HTR-8/SVneo (cell line): Measurements from ENCODE around the gene IFT43.

ENCODE experiments used
- DNase-seq: peaks from one replicate; pipeline ENCODE4 v3.0.0; 2011; ENCODE audit warnings: low spot score, mixed read lengths; ENCODE audit not compliant: insufficient read length
- FAIRE-seq: peaks from 2 replicates; lab custom pipeline; 2011; peaks lifted over from hg19 to GRCh38; lab: Jason Lieb, UNC

IFT43 gene

GRCh38 chr14:76098916-76099675 lies 113.5 kb downstream of the IFT43 start:
- DNase-seq = no peak
- no peak for FAIRE-seq

- DNase-seq = no peak
- FAIRE-seq = no peak
Measured at GRCh38 chr14:76100236-76100635, 114.7 kb downstream of the IFT43 start.

- DNase-seq (peak; percentile 38), FAIRE-seq (peak; percentile 76)
Measured at GRCh38 chr14:76101391-76102379, 116.1 kb downstream of the IFT43 start.

- DNase-seq (no peak), FAIRE-seq (peak; percentile 87)
Measured at GRCh38 chr14:76104802-76105355, 119.3 kb downstream of the IFT43 start.

- FAIRE-seq (peak; percentile 44), DNase-seq (no peak)
Measured at GRCh38 chr14:76106188-76106587, 120.6 kb downstream of the IFT43 start.

- FAIRE-seq = peak; percentile 13
- no peak for DNase-seq
Measured at GRCh38 chr14:76109087-76109880, 123.7 kb downstream of the IFT43 start.

- FAIRE-seq (peak; percentile 59), DNase-seq (no peak)
Measured at GRCh38 chr14:76112889-76113624, 127.5 kb downstream of the IFT43 start.

GRCh38 chr14:76113691-76114090 lies 128.1 kb downstream of the IFT43 start:
- FAIRE-seq = no peak
- no peak for DNase-seq

GRCh38 chr14:76115010-76115422 lies 129.5 kb downstream of the IFT43 start:
- FAIRE-seq (no peak), DNase-seq (no peak)

- FAIRE-seq (no peak), DNase-seq (no peak)
Measured at GRCh38 chr14:76117789-76118484, 132.4 kb downstream of the IFT43 start.

- peak; percentile 4 for FAIRE-seq
- no peak for DNase-seq
Measured at GRCh38 chr14:76118594-76118993, 133.0 kb downstream of the IFT43 start.

- no peak for DNase-seq
- peak; percentile 71 for FAIRE-seq
Measured at GRCh38 chr14:76121089-76121748, 135.7 kb downstream of the IFT43 start.

GRCh38 chr14:76123426-76124225 lies 138.1 kb downstream of the IFT43 start:
- peak; percentile 60 for FAIRE-seq
- no peak for DNase-seq

GRCh38 chr14:76125511-76125910 lies 139.9 kb downstream of the IFT43 start:
- DNase-seq (no peak), FAIRE-seq (peak; percentile 57)

GRCh38 chr14:76126076-76126475 lies 140.5 kb downstream of the IFT43 start:
- DNase-seq = no peak
- FAIRE-seq = no peak

GRCh38 chr14:76129851-76130576 lies 144.5 kb downstream of the IFT43 start:
- DNase-seq (no peak), FAIRE-seq (no peak)
